Stimulated activated CD4-positive, alpha-beta T cell treated with anti-CD3 and anti-CD28 coated beads, Interleukin-12 subunit alpha, Interleukin-12 subunit beta, amount 100 ng/mL, for 48 hours (primary cell): Measurements from ENCODE around the gene DPH6.
"Not testable (repeated sequence)": the region's sequence is repeated elsewhere in the genome, so short reads cannot be mapped to it uniquely, and the experiment has no call there.

Experiments
- DNase-seq, 3 donors: peaks; one replicate each; pipeline ENCODE4 v3.0.0-alpha.2; 2020; ENCODE audit warnings: low read depth in 2 of 3, low spot score in 1 of 3

The DPH6 gene, protein sequence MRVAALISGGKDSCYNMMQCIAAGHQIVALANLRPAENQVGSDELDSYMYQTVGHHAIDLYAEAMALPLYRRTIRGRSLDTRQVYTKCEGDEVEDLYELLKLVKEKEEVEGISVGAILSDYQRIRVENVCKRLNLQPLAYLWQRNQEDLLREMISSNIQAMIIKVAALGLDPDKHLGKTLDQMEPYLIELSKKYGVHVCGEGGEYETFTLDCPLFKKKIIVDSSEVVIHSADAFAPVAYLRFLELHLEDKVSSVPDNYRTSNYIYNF

DNA sequence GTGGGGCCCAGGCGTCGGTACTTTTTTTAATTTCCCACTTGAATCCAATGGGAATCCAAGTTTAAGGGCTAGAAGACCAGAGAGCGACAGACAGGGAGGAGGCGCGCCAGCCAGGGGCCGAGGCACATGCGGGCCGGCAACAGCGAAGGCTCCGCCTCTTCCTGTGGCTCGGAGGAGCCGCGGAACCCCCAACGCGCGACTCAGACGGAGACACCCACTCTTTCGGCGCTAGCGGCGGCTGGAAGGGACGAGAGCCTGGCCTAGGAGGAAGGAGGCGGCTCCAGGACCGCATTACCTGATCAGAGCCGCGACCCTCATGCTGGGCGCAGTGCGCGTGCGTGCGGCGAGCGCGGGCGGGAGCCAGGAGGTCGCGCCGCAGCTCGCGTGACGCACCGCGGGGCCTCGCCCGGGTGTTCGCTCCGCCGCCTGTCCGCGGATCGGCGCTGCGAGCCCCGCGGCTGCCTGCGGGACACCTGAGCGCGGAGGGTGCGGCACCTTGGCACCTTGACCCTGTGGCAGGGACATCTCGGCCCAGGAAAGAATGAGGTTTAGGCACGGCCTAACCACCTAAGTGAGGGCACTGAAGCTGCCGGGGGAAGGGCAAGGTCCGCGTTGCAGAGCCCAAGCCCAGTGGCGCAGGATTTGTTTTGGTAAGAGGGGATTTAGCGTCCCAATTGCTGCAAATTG is at the start of gene DPH6:
Gene DPH6 (minus strand): TSS at position 342 of the 687 bp plus-strand sequence. CDS start 24 bp downstream, at position 318.
- DNase-seq, result peak; percentile 58 to 75 (median 74)

DNA sequence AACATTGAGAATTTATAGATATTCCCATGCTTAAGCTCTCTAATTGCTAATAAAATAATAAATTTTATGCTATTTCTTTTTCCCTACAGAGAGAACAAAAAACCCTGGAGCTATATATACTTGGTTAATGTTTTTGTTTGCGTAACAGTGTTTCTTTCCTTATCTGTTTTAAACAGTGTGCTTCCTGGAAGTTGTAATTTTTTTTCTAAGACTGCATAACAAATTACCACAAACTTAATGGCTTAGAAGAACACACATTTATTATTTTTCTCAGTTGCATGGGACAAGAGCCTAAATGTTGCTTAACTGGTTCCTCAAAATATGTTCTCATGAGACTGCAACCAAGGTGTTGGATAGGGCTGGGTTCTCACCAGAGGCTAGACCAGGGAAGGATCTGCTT is 49.7 kb upstream of the DPH6 start:
- DNase-seq, result no peak

DNA sequence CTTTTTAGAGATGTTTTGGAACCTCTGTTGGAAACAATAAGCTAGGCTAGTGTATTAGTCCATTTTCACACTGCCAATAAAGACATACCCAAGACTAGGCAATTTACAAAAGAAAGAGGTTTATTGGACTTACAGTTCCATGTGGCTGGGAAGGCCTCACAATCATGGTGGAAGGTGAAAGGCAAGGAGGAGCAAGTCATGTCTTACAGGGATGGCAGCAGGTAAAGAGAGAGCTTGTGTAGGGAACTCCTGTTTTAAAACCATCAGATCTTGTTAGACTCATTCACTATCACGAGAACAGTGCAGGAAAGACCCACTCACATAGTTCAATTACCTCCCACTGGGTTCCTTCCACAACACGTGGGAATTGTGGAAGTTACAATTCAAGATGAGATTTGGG is 46.0 kb upstream of the DPH6 start:
- DNase-seq, result not testable (repeated sequence)

DNA sequence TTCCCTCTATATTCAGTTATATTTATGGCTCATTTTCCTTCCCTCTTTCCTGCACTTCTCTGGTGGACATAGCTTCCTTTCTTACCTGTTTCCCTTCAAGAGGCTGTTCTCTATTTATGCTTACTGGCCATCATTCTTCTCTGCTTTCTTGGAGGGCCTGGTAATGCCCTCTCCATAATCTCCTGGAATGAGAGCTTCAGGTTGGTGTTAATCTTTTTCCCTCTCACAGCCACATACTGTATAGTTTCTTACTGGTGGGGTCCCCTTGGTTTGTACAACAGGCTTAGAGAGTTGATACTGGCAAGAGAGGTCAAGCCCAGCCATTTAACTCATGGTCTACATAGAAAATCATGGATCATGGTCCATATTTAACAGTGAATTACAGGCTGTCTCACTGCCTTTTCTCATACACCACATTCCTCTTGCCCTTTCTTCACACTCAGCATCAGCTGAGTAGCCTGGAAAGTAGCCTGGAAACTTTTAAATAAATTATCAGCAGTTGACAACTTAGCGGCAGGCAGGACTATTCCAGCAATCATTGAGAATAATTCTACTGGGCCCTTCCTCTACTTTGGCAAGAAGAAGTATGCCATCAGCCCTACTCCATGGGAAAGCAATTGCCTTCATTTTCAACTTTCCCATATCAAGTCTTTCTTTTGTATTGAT is 38.0 kb upstream of the DPH6 start:
- DNase-seq, result no peak

DNA sequence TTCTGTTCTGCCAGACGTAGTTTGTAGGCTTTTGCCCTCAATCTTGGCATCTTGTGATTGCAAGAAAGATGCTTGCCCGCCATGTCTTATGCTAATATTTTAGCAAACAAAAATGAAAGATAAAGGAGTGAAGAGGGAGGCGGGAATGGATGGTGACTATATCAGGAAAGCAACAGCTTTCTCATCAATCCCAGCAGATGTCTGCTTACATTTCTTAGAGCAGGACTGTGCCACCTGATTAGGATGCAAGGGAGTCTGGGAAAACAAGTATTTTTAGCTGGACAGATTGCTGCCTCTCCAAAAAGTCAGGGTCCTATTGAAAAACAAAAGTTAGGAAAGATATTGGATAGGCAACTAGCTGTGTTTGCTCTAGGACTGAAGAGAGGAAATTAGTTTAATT is 34.6 kb upstream of the DPH6 start:
- no peak for DNase-seq

DNA sequence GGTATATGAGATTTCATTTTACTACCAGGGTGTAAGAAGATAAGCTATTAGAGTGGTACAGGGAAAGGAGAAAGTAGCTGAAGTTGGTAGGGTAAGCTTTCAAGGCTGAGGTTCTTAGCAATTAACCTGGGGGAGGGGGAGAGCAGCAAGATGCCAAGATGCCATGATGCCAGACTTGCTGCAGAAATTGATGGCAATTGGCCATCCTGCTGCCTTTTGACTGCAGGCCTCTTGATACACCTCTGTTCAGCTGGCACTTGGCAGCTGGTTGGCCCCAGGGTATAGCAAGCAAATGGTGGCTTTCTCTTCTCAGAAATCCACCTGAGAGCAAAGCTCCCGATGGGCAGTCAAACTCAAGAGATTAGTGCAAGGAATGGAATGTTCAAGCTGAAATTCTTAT is 21.4 kb upstream of the DPH6 start:
- DNase-seq, result no peak

DNA sequence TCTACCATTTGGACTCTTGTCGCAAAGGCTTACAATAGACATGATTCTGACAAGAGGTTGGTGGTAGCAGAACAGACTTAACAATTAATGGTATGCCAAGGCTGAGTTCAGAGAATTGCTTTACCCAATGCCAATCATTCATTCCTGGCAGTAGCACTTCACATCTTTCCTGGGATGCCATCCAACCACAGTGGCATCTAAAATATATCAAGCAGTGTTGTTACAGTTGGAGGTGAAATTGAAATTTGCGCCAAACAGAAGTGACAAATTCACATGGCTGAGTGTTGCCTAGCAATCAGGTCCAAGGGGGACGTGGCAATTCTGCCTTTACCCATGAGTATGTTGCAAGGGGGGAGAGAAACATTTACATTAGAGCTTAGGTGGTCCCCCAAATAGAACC is 21.0 kb upstream of the DPH6 start:
- no peak for DNase-seq

DNA sequence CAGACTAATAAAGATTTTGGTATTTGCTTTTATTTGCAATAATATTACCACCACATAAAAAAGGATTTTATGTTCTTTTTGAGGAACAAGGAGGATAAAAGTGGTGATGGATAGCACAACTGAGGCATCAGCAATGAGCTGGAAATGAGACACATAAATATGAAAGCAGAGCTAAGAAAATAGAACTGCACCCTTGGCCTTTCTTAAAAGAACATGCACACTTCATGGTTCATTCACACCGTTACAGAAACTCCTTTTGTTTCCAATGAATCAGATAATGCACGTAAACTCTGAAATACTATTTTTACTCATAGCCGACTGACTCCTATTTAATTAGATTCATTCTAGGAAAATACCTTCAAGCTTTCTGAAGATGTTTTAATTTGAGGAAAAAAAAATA is 19.9 kb upstream of the DPH6 start:
- no peak for DNase-seq

DNA sequence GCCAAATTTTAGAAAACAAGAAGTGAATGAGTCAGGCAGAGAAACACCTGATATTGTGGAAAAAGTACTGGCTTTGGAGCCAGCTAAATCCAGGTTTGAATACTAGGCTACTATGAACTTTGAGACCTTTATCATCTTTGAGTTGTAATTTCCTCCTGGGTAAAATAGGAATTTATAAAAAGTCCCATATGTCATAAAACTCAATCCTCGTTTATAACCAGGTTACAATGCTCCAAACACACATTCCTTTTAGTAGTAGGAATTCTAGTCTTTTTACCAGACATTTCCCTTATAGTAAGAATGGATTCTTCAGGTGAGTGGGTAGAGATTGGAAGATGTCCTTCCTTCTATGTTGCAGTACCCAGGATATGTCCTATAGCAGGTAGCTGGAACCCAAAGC is 16.7 kb upstream of the DPH6 start:
- no peak for DNase-seq

DNA sequence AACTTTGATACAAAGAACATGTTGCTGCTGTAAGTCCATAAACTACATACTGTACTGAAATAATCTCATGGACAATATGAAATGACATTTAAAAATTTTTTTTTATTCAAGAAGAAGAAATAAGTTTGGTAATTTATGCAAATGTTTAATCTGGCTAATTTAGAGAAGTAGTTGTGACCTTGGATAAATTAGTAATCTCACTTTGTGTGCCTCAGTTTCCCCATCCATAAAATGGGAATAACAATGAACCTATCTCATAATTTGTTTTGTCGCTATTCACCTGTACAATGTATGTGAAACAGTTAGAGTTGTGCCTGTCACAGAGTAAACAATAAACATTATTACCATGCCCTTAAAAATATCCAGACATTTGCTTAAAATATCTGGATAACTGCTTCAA is 15.3 kb upstream of the DPH6 start:
- DNase-seq, result no peak

DNA sequence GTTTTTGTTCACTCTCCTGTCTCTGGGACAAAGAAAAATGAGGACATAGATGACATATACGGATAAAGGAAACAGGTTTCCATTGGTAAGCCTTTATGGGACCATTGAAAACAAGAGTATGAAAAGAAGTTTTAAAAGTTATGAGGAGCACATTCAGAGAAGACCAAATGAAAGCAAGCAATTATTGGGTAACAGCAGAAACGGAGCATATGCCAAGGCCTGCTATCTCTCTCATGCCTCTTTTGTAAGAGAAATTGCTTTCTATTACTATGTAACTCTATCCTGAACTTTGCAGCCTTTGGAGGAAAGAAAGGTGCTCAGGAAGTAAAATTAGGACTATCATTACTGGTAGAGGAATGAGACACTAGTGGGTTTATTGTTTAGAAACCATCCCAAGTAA is 14.9 kb upstream of the DPH6 start:
- DNase-seq, result no peak

DNA sequence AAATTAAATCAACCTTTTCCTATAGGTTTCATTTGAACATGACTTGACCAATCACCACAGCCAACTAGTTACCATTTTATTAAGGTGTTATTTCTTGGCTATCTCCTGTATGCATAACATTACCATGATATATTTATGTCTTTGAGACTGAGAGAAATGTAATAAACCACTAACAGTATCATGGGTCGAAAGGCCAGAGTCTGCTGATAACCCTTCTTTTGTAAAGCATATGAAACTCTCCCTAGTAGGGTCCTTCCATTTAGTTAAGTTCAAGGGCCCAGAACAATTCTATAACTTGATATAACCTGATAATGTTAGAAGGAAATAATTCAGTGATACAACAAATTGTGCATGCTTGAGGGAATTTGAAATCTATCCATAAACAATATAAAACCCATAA is 14.3 kb upstream of the DPH6 start:
- no peak for DNase-seq

DNA sequence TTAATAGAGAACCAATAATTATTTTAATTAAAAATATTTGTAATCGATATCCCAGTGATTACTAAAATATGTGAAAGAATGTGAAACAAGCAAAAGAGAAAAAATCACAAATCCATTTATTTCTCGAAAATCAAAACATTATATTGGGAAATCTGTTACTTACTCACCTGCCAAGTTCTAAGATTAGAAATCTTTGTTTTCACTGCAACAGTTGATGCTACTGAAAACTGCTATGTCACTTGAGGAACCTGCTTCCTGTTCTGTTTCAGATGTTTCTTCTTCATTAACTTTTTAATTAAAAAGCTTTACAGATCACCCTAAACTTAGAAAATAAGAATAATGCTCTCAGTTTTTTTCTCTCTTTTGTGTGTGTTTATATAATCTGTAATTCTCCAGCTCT is 13.7 kb upstream of the DPH6 start:
- no peak for DNase-seq

DNA sequence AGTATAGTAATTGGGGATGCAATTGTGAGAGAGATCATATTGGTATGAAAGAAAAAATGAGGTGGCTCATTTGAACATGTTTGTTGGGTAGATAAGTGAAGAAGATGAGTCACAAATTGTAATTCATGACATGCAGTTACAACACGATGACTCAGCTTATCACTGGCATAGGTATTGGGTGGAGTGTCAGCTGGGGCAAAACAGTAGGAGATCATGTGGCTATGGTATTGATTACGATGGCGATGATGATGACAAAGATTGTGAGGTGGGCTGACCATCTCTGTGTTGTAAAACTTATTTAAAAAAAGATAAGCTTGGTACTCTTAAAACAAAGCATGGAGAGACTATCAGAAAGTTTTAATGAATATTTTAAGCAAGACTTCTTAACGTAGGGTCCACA is 11.6 kb upstream of the DPH6 start:
- DNase-seq, result no peak

DNA sequence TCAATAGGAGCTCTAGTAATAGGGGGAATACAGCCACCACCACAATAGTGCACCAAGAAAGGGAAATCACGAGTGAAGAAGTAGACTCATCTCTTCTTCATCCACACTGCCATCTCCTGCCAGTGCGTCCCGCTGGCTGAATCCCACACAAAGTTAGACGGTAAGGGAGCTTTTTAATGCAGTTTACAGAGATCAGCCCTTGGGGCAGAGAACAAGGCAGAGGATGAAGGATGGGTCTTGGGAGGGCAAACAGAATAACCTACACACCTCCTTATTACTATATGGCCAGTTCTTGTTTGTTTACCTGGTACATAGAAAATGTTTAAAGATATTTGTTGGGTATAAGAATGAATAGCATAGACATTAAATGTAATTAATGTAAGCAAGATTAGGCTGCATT is 11.0 kb upstream of the DPH6 start:
- no peak for DNase-seq

DNA sequence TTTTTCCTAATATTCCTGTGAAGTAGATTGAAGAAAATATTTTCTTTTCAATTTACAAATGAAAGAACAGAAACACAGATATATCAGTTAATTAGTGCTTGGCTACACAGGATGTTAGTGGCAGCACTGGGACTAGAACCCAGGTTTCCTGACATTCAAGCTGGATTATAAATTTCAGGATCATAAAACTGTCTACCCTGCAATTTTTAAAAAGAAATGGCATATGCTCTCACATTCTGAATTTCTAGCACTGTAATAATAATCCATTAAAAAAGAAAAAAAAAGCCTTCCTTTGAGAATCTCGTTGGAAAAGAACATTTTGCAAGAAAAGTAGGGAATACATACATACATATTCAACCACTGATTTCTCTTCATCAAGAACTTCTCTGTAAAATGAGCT is 9.3 kb upstream of the DPH6 start:
- no peak for DNase-seq

DNA sequence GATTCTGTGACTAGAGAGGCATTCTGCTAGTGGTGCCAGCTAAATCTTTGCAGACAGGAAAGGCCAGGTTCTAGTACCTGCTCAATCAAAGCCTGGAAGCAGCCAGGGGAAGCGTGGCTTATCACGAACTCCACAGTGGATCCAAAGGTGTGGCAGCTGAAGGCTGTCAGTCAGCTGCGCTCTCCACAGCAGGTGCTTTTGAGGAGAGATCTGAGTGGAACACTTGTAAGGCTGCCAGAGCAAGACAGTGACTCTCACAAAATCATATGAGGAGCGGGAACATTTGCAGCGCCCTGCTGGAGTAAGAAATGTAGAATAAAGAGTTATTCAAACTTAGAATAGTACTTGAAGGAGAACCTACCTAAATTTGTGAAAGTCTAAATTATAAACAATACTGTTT is 5.0 kb upstream of the DPH6 start:
- no peak for DNase-seq

DNA sequence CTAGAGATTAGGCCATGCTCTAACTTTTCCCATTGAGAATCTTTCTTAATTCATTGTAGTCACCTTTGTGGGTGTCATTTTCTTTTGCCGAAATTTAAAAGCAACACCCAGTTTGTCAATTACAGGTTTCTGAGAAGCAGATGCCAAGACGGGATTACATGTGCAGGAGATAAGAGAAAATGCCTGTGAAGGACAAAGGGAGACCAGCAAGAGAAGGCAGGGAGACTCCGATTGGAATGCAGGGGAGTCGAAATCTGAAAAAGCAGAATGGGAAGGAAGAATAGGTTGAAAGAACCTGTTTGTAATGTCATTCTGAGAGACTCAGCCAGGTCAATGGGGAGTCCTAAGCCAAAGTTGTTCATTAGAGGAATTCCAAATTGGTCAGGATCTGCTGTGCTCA is 3.6 kb upstream of the DPH6 start:
- no peak for DNase-seq

DNA sequence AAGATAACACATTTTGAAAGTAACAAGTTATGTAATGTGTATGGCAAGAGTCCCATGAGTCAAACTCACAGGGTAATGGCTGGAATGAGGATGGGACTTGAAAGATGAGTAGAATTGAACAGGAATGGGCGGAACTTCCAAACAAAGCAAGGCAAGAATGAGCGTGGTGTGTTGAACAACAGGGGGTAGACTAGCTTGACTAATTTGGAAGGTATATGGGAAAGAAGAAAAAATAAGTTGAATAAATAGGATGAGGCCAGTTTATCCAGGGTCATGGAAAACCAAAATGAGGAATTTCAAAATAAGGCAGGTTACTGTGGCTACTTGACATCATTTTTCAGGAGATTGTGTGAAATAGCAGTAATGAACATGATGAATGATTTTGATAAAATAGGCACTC is 2.5 kb upstream of the DPH6 start:
- no peak for DNase-seq

DNA sequence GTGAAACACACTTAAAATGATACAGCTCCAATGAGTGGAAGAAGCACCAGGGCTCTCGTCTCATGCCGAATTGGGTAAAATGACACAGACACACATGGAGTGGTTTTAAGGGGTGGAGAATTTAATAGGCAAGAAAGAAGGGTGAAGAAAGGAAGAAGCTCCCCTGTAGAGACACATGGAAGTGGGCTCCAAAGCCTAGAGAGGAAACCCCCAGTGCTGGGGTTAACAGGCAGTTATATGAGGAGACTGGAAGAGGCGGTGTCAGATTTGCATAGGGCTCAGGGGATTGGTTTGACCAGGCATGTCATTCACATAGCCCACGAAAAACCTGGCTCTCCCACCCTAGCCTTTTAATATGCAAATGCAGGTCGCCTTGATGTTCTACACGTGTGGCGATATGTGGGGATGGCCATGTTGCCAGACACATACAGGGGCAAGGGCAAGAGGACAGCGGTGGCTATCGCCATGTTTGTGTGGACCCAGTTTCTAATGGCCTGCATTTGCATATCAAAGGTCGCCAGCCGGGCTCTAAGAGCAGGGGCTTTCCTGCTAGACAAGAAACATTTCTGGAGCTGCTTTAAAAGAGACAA is 1.9 kb upstream of the DPH6 start:
- no peak for DNase-seq

DNA sequence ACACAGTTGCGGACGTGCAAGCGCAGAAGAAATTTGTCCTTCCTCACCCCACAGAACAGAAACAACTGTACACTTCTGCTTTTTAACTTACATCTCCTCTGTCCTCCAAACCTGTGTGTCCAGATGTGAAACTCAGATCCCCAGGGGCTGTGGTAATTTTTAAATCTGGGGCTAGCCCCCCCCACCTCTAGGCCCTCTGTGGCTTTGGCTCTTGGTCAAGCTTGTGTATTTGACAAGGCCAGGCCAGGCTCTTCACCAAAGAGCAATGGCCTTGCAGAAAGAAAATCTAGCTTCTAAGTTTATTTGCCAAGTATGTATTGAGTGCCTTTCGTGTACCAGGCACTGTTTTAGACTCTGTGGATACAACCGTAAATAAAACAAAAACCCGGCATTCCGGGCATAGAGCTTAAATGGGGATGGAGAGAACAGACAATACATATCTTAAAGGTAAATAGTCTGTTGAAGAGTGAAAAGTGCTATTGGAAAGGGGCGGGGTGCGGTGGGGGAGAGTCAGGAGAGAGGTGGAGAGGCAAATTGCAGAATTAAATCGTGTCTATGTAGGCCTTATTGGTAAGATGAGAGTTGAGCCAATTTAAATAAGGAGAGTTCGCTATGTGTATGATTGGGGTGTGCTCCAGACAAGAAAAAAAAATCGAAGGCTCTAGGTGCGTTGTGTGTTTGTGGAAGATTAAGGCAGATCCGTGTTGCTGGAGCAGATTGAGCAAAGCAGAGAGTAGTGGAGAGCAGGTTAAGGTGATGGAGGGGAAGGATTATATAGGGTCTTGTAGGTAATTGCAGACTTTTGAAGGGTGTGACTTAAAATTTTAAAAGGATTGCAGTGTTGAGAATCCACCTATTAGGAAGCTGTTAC is 781 bp upstream of the DPH6 start:
- no peak for DNase-seq
